Tongue (tissue), 2 donors: ENCODE results near the gene FAHD1. TPM values are rescaled to one million over a fixed set of nuclear protein-coding genes. Genes with fewer than 3 reads are reported as not detected.
"Not testable (repeated sequence)": the region's sequence is repeated elsewhere in the genome, so short reads cannot be mapped to it uniquely, and the experiment has no call there.

ENCODE experiments used
- DNase-seq: peaks from one replicate; pipeline ENCODE4 v3.0.0-alpha.2; 2015
- total RNA-seq: library from RNA; depleted of rRNA; stranded (reverse); fragments of >200 nt; gene quantifications from one replicate; pipeline ENCODE4 v1.2.3, GENCODE V29; 2014

The FAHD1 gene
- total RNA-seq, 1 donor from 2014 or later: 45.4 TPM

- no peak for DNase-seq
These were observed 37.4 kb upstream of the FAHD1 start for GRCh38 chr16:1789643-1790045.

- DNase-seq: no peak
These were observed 36.8 kb upstream of the FAHD1 start for GRCh38 chr16:1790261-1790610.

GRCh38 chr16:1790611-1791255, 36.3 kb upstream of the FAHD1 start:
- no peak for DNase-seq

GRCh38 chr16:1791256-1791942, 35.6 kb upstream of the FAHD1 start:
- DNase-seq: no peak

GRCh38 chr16:1791943-1792812, 34.8 kb upstream of the FAHD1 start:
- DNase-seq: peak; percentile 21

- no peak for DNase-seq
These were observed 34.0 kb upstream of the FAHD1 start for GRCh38 chr16:1792836-1793577.

- DNase-seq: no peak
These were observed 33.3 kb upstream of the FAHD1 start, which contains the start of gene IGFALS for GRCh38 chr16:1793578-1794220. Gene IGFALS, minus strand, starts transcription at chr16:1793705. Its CDS starts 53 bp downstream, at chr16:1793652.

GRCh38 chr16:1794221-1794871, 32.7 kb upstream of the FAHD1 start:
- DNase-seq: no peak

GRCh38 chr16:1794908-1795666, 31.9 kb upstream of the FAHD1 start:
- no peak for DNase-seq

GRCh38 chr16:1799263-1799662, 27.7 kb upstream of the FAHD1 start:
- not testable (repeated sequence) for DNase-seq

GRCh38 chr16:1800701-1801100, 26.3 kb upstream of the FAHD1 start:
- DNase-seq: no peak

GRCh38 chr16:1807626-1808025, 19.4 kb upstream of the FAHD1 start:
- no peak for DNase-seq

GRCh38 chr16:1808691-1809090, 18.3 kb upstream of the FAHD1 start:
- no peak for DNase-seq

- no peak for DNase-seq
These were observed 17.7 kb upstream of the FAHD1 start for GRCh38 chr16:1809281-1809801.

- no peak for DNase-seq
These were observed 16.9 kb upstream of the FAHD1 start for GRCh38 chr16:1810106-1810505.

- DNase-seq: no peak
These were observed 16.5 kb upstream of the FAHD1 start for GRCh38 chr16:1810536-1810935.

- peak; percentile 92 for DNase-seq
These were observed 14.3 kb upstream of the FAHD1 start for GRCh38 chr16:1812732-1813163.

- peak; percentile 64 for DNase-seq
These were observed 11.5 kb upstream of the FAHD1 start for GRCh38 chr16:1815461-1815860.

GRCh38 chr16:1816396-1817275, 10.4 kb upstream of the FAHD1 start:
- DNase-seq: no peak
